ENCODE measurements around the gene AIG1.

- TF ChIP-seq CTCF (IDR thresholded peaks at IDR 0.05; ENCODE audit: low read length) (no peak), EZH2 (IDR thresholded peaks at IDR 0.05; ENCODE audit: borderline replicate concordance, low read length) (no peak)
Measured at GRCh38 chr6:143194095-143194589, 133.5 kb downstream of the AIG1 start.

Data from OCI-LY1 (cell line).